Daoy (cell line): ENCODE data around the gene WFDC1. TPM values are rescaled to one million over a fixed set of nuclear protein-coding genes. Genes with fewer than 3 reads are reported as not detected.

Experiments used
- DNase-seq: peaks from one replicate; pipeline ENCODE4 v3.0.0-alpha.2; 2015; ENCODE audit warnings: low read depth
- total RNA-seq: library from RNA; depleted of rRNA; stranded (reverse); fragments of >200 nt; shearing (Covaris generic); gene quantifications from 2 replicates; pipeline ENCODE4 v1.2.3, GENCODE V29; 2014

Gene WFDC1
- total RNA-seq, 1 experiment from 2014 or later: not detected

DNA sequence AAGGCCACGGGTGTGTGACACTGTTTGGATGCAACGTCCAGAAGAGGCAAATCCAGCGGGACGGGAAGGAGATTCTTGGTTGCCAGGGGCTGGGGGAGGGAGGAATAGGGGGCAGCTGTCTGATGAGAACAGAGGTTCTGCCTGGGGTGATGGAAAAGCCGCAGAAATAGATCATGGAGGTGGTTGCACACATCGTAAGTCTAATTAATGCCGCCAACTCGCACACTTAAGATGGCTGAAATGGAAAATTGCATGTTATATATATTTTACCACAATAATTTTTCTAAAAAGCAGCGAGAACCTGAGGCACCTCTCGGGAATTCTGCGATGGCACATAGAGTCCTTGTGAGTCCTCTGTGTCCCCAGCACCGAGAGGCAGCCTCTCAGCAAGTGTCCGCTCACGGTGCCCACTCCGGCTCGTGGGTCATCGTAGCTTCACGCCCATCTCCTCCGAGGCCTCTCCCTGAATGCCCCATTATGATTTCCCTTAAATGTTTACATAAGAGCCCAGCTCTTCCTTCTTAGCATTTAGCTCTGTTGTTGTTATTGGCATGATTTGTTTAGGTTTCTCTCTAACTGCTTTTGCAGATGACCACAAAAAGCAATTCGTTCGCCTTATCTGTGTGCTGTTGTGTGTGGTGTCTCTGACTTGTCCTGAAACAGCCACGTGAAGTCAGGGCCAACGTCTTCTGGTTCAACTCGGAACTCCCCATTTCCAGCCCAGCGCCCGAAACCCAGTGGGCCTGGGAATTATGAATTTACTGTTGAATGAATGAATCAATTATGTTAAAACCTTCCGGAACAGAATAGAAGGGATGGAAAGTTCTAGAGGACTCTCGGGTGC is 7.7 kb downstream of the WFDC1 start:
- DNase-seq: no peak

DNA sequence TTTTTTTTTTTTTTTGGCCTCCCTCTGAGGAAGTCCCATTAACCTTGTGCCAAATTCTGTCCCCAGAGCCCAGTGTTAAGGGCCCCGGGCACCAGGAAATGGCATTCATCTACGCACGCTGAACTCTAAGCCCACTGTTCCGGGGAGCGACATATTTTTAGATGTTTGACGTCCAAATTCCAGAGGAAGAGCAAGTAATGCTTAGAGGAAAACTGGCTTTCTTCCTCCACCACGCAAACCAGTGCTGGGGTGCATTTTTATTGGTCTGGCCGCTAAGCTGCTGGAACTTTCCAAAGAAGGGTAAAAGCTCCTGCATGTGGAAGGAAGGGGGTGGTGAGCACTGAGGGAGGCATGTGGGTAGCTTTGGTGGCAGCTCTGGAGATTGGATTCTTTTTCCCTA is 8.3 kb downstream of the WFDC1 start:
- DNase-seq: no peak

DNA sequence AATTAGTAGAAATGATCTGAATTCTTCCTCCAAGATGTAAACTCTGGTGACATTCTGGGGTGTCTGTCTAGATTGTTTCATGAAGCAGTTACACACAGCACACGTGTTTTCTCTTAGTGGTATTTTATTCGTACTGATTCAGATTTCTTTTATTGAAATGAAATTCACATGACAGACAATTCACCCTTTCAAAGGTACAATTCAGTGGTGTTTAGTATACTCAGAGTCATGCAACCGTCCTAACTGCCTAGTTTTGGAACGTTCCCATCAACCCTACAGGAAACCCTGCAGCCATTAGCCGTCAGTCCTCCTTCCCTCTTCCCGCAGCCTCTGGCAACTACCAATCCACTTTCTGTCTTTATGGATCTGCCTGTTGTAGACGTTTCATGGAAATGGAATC is 8.8 kb downstream of the WFDC1 start:
- DNase-seq: no peak

DNA sequence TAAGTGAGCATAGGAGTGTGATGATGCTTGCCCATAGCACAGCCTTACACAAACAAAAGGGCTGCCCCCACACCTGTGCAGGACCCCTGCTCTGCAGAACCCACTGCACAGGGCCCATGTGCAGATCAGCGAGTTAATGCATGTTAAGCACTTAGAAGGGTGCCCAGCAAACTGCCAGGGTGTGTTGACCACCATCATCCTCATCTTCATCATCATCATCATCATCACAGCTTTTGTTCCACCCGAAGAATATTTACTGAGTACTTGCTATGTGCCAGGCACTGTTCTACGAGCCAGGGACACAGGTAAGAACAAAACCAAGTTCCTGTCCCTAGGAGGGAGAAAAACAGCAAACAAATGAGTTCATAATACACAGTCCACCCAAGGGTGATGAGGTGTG is 11.9 kb downstream of the WFDC1 start:
- no peak for DNase-seq

DNA sequence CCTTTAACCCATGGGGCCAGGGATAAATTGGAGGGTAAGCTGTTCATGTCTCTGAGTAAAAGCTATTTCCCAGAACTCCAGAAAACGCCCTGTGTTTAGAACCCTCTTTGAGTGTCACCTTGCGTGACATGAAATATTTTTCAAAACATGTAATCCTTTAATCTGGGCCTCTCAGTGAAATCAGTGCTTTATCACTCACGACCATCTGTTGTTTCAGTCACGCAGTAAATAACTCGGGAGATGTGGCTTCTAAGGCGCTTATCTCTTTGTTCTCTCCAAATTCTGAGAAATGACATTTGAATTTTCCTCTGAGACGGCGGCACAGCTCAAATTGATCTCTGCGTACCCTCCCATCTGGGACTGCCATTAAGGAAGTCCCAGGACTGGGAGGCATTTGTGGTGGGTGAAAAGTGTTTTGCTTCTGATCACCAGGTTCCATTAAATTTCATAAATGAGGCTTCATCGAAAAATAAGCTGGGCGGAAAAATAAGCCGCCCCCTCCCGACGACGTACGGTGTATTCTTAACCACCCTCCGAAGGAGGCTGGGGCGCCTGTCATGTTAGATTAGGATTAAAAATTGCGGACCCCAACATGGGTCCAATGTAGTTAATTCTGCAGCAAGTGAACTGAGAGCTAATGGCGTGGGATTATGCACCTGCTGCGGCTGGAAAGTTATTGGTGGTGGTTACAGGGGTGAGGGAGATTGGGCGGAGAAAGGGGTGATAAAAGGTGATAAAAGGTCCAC is 12.7 kb downstream of the WFDC1 start:
- DNase-seq: no peak

DNA sequence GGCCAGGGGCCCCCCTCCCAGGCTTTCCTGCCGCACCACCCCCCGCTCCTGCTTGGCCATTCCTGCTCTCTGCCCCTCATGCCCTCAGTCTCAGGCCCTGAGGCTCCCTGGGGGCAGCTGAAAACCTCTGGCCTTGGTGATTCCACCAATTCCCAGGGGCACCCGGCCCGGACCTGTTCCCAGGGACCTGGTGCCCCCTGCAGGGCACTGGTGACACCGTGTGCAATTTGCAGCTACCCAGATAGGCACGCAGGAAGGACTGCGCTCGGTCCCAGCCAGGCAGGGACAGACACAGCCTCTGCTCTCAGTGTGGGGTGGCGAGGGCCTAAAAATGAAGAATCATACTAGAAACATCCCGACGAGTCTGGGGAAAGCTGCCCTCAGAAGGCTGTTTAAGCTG is 13.4 kb downstream of the WFDC1 start:
- peak; percentile 59 for DNase-seq

DNA sequence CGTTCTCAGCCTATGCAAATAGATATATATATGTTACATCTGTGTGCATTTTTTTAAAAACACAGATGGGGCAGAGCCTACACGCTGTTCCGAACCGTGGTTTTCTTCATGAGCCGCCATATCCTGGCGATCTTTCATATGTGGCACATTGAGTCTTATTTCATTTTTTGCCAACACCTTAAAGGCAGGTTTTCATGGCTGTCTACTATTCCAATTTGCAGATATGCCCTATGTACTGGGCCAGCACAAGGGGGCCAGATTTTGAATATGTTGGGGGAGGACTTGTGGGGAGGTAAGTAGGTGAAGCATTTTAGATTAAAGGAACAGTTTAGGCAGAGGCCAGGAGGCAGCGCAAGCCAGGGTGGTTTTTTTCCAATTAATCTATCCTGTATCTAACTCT is 16.0 kb downstream of the WFDC1 start:
- no peak for DNase-seq

DNA sequence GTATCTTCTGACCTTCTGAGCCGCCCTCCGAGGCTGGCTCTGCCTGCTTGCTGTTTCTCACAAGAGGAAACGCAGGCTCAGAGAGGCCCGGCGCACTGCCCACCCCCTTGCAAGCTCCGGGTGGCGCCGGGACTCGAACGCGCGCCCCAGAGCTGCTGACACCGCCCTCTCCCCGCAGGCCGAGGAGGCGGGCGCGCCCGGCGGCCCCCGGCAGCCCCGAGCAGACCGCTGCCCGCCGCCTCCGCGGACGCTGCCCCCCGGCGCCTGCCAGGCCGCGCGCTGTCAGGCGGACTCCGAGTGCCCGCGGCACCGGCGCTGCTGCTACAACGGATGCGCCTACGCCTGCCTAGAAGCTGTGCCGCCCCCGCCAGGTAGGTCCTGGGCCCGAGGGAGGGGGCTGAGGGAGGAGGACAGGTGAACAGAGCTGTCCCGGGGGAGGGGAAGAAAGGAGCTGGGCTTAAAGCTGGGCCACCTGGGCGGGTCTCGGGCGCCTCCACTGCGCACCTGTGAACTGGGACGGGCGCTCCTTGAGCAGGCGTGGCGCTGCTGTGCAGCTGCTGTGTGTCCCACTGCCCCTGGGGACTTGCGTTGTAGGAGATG is 18.2 kb downstream of the WFDC1 start:
- no peak for DNase-seq

DNA sequence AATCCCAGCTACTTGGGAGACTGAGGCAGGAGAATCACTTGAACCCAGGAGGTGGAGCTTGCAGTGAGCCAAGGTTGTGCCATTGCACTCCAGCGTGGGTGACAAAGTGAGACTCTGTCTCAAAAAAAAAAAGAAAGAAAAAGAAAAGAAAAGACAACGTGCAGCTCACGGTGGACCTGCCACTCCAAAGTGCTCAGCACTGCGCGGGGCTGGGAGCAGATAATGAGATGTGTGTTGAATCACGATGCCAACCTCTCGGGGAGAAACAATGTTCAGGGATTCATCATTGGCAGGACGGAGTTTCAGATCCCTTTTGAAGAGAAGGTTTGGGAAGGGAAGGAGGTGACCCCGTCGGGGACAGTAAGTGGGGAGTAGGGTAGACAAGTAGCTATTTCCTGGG is 19.2 kb downstream of the WFDC1 start:
- DNase-seq: no peak

DNA sequence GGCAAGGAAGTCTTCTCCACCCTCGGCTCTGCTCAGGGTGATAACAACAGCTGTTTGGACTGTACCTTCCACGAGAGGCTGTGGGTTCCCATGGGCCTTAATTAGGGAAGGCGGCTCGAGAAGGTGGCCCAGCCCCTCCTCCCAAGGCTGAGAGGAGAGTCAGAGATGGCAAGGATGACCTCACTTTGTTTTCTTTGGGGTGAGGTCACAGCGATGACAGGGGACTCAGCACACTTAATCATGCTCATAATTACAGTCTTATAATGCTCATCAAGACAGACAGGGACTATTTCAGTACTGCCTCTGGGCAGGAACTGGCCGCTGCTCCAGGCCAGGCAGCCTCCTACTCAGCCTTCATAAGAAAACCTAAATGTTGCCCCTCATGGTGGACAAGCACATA is 19.7 kb downstream of the WFDC1 start:
- peak; percentile 53 for DNase-seq

DNA sequence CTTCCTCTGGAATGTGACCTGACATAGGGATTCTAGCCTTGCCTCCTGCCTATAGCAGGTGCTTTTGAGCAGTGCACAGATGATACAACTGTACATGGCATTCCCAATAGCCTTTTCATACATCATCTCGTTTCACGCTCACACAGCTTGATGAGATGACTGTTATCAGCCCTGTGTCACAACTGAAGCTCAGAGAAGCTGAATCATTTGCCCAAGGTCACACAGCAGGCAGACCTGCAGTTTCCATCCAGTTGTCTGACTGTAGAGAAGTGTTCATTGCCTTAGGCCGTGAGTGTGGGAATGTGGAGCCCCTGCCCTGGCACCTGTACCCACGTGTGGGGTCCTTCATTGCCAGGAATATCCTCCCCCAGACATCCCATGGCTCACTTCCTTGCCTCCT is 20.1 kb downstream of the WFDC1 start:
- DNase-seq: no peak

DNA sequence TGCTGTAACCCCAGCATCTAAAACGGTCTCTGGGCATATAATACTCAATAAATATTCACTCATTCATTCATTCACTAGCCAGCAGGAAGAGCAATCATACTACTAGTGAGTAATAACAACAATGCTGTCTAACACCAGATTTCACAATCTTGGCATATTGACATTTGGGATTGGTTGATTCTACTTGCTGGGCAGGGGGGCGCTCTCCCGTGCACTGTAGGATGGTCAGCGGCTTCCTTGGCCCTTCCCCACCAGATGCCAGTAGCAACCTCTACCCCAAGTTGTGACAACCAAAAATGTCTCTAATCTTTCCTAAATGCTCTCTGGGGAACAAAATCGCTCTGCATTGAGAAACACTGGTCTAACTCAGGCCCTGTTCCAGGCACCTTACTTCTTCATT is 20.7 kb downstream of the WFDC1 start:
- no peak for DNase-seq

DNA sequence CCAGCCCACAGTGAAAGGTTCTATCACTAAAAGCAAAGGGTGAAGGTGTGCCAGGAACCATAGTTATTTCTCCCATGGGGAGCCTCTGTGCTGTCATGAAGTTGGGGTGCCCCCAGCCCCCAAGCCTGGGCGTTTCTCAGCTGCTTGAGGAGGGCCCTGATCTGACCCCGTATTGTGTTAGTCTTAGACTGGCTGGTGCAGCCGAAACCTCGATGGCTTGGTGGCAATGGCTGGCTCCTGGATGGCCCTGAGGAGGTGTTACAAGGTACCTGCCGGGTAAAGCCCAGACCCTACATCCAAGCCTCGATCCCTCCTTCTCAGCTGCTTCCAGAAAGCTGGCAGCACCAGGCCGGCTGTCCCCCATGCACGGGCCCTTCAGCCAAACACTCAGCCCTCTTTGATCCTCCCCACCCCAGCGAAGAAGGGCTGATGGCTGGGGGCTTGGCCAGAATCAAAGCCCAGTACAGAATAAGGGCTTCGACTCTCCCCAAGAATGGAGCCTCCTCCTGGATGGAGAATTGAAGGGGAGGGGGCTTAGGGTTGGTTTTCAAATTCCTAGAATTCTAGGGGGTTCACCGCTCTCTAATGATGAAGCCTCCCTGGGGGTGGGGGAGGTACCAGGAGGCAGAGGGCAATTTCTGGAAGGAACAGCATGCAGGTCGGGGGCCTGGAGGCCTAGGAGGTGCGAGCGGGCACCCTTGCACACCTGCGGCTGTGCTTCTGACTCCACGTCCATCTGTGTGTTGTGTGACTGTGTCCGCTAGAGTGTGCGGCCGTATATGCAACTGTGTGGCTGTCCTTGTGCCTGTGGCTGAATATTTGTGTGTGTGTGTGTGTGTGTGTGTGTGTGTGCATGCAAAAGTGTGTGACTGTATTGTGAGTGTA is 23.7 kb downstream of the WFDC1 start:
- no peak for DNase-seq

DNA sequence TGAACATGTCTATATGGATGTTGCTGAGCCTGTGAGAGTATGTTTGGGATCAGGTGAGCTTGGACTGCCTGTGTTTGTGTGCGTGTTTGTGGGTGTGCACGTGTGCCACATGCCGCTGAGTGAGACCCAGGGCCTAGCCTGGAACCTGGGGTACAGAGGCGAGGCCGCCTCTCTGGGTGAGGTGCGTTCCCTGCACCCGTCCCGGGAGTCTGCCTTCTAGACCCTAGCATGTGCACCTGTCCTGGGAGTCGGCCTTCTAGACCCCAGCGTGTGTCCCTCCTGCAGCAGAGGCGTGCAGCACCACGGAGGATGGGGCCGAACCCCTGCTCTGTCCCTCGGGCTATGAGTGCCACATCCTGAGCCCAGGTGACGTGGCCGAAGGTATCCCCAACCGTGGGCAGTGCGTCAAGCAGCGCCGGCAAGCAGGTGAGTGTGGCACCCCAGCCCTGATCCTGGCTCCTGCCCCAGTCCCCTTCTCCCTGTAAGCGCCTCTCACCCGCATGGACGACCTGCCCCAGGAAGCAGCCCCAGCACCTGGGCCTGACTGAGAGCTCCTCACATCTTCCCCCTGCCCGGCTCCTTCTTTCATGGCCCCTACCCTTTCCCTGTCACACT is 24.6 kb downstream of the WFDC1 start:
- DNase-seq: no peak

DNA sequence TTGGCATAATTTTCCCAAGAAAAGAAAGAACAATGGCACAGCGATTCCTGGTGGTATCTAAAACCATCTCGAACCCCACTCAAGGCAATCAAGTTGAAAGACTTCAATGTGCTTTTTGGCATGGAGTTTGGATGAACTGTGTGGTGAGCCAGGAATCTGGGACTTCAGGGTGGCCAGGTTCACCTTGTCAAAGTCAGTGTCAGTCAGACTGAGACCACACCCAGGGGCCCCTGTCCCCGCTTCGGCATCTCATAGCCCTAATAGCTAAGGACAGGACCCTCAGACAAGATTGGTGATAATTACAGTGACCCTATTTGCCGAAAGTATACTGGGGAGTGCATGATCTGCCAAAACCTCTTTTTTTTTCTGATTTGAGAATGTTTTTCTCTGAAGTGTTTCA is 25.8 kb downstream of the WFDC1 start:
- DNase-seq: no peak

DNA sequence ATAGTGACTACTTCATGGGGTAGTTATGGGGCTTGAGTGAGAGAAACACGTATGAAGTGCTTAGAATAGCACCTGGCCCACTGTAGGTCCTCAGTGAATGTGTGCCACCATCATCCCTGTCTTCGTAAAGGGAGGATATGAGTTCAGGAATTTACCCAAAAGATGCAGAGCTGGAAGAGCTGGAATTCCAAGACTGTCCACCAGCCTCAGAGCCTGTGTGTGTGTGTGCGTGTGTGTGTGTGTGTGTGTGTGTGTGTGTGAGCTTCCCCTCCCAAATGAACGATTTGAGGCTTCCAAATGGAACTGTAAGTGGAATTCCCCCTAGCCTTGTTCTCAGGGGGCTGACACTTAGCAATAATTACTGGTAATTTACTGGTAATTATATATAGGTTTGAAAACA is 27.3 kb downstream of the WFDC1 start:
- no peak for DNase-seq

DNA sequence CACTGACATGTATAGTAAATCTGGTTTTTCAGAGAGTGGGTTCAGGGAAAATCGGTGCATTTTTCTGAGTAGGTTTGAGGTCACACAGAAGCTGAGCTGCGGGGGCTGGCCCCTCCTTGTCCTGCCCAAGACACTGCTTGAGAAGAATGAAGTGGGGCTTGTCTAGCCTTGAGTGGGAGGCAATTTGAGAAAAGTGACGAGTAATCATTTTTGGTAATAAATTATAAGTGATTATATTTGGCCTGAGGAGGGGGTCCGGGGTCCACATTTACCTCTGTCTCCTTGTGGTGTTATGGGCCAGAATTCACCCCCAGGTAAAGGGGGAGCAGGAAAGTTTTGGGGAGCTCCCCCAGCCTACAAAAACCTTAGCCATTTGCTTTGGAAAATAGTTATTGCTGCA is 28.1 kb downstream of the WFDC1 start:
- DNase-seq: no peak

DNA sequence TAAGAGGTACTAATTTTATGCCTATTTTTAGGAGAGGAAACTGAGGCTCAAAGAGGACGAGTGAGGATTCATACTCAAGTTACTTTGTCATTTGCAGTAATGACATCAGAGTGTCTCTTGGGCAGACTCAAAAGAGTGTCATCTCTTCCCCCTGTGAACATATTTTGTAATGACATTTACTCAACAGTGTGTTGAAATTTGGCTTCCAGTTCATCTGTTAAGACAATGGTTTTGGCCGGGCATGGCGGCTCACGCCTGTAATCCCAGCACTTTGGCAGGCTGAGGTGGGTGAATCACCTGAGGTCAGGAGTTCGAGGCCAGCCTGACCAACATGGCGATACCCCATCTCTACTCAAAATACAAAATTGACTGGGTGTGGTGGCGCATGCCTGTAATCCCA is 28.9 kb downstream of the WFDC1 start:
- no peak for DNase-seq

DNA sequence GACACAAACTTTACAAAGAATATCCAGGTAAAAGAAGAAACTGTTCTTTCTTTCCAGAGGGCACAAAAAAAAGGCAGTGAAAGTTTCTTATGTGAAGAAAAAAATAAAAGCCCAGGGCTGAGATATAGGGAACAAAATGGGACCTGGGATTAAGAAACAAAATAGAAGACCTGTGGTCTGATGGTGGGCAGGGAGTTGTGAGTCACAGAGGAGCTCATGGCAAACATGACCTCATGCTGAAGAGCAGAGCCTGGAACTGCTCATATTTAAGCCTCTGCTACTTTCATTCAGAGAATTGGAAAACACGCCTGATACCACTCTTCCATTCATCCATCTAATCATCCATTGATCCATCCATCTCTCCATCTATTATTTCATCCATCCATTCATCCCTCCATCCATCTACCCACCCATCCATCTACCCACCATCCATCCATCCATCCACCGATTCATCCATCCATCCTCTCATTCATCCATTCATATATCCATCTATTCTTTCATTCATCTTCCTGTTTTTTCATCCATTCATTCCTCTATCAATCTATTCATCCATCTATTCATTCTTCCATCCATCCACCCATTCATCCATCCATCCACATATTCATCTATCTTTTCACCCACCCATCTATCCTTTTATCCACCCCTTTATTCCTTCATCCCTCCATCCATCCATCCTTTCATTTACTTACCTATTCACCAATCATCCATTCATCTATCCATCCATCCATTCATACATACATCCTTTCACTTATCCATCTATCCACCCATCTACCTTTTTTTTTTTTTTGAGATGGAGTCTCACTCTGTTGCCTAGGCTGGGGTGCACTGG is 30.0 kb downstream of the WFDC1 start:
- peak; percentile 52 for DNase-seq

DNA sequence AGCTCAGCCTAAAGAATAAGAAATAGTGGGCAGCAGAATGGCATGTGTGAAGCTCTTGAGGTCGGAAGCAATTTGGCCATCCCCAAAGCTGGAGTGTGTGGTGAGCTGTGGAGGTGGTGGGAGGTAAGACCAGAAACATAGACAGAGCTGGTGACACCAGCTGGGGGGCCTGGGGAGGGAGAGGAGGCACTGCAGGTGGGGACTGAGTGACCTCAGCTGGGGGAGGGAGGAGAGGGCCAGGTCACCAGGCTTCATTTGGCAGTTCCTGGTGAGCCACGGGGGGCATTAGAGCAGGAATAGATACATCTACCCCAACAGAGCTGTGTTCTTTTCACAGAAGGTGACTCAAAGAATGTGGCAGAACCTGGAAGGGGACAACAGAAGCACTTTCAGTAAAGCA is 31.9 kb downstream of the WFDC1 start:
- DNase-seq: no peak
